ENCODE data around the gene RAVER1.

DNA sequence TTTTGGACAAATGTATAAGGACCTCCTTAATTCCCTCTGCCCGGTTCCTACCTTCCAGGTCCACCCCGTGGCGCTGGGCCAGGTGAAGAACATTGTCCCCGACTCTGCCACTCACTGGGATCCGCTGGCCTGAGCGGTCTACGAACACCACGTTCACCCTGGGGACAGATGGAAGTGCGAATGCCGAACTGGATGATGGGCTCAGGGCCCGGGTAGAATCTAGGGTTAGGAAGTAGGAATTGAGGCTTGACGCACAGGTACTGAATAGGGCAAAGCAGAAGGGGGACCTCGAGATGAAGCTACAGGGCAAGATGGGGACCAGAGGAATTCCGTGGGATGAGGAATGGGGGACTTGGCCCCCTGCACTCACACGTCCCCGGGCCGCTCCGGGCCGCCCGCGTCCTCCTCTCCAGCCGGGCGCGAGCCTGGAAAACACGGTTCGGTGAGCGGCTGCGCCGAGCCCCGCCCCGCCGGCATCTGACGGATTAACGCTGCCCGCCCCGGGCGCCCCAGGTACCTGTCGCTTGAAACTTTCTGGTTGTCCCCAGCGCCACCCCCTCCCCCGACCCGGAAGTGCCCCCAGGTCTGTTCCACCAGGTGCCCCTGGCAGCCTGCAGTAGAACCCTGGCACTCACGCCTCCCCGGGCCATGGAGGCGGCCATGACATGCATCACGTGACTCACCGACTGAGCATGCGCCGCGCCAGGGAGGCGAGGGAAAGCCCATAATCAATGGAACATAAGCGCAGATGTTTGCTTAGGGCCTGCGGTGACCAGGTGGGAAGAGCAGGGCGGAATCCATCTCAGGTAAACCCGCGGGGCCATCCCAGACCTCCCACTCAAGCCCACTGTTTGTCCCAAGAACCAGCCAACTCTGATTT lies 17.8 kb downstream of the RAVER1 start, which contains the start of gene FDX2:
- 0 out of 2 replicates have a peak, but pooled peaks have one; percentile 72 for TF ChIP-seq SIN3A (IDR thresholded peaks at IDR 0.05; ENCODE audit: borderline replicate concordance, insufficient read depth, low read depth, low read length)
- TF ChIP-seq, protein P1, sequence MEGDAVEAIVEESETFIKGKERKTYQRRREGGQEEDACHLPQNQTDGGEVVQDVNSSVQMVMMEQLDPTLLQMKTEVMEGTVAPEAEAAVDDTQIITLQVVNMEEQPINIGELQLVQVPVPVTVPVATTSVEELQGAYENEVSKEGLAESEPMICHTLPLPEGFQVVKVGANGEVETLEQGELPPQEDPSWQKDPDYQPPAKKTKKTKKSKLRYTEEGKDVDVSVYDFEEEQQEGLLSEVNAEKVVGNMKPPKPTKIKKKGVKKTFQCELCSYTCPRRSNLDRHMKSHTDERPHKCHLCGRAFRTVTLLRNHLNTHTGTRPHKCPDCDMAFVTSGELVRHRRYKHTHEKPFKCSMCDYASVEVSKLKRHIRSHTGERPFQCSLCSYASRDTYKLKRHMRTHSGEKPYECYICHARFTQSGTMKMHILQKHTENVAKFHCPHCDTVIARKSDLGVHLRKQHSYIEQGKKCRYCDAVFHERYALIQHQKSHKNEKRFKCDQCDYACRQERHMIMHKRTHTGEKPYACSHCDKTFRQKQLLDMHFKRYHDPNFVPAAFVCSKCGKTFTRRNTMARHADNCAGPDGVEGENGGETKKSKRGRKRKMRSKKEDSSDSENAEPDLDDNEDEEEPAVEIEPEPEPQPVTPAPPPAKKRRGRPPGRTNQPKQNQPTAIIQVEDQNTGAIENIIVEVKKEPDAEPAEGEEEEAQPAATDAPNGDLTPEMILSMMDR (IDR thresholded peaks at IDR 0.05) = no peak
- TF ChIP-seq, protein P2, sequence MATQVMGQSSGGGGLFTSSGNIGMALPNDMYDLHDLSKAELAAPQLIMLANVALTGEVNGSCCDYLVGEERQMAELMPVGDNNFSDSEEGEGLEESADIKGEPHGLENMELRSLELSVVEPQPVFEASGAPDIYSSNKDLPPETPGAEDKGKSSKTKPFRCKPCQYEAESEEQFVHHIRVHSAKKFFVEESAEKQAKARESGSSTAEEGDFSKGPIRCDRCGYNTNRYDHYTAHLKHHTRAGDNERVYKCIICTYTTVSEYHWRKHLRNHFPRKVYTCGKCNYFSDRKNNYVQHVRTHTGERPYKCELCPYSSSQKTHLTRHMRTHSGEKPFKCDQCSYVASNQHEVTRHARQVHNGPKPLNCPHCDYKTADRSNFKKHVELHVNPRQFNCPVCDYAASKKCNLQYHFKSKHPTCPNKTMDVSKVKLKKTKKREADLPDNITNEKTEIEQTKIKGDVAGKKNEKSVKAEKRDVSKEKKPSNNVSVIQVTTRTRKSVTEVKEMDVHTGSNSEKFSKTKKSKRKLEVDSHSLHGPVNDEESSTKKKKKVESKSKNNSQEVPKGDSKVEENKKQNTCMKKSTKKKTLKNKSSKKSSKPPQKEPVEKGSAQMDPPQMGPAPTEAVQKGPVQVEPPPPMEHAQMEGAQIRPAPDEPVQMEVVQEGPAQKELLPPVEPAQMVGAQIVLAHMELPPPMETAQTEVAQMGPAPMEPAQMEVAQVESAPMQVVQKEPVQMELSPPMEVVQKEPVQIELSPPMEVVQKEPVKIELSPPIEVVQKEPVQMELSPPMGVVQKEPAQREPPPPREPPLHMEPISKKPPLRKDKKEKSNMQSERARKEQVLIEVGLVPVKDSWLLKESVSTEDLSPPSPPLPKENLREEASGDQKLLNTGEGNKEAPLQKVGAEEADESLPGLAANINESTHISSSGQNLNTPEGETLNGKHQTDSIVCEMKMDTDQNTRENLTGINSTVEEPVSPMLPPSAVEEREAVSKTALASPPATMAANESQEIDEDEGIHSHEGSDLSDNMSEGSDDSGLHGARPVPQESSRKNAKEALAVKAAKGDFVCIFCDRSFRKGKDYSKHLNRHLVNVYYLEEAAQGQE (IDR thresholded peaks at IDR 0.05; ENCODE audit: insufficient read depth in 1 of 2, low read depth in 2 of 2, low read length in 1 of 2) = no peak
- TF ChIP-seq POLR2AphosphoS5 (IDR thresholded peaks at IDR 0.05; ENCODE audit: low read depth, low read length) = peak; percentile 86

Measured in Panc1 (cell line).